WTC11 (cell line): ENCODE results near the gene STX18. TPM values are rescaled to one million over a fixed set of nuclear protein-coding genes. Genes with fewer than 3 reads are reported as not detected.

Source experiments
- ATAC-seq: fragments of 200-7000 bp; cut with Tn5 transposase; 2 replicates; pipeline ENCODE4 v1.10.0; 2021; ENCODE audit warnings: mild to moderate bottlenecking, moderate library complexity
- CTCF ChIA-PET: fragments of 300-600 bp; sonication (Branson Sonifier 250); formaldehyde crosslinking; loops from one replicate; lab custom pipeline; 2021; ENCODE audit warnings: antibody characterized with exemption; lab: Charles Lee
- POLR2A ChIA-PET: fragments of 350-600 bp; sonication (Branson Sonifier 250); formaldehyde crosslinking; loops from one replicate; lab custom pipeline; 2021; ENCODE audit warnings: antibody characterized with exemption; lab: Charles Lee
- DNase-seq: peaks from one replicate; pipeline ENCODE4 v3.0.0; 2021; ENCODE audit warnings: low spot score
- H3K27ac Mint-ChIP-seq: 2 replicates; pipeline ENCODE4 v1.8.0; 2021; ENCODE audit warnings: mixed read lengths
- H3K27me3 Mint-ChIP-seq: 2 replicates; pipeline ENCODE4 v1.8.0; 2021; ENCODE audit warnings: low read depth, mild to moderate bottlenecking, moderate library complexity, mixed read lengths
- H3K36me3 Mint-ChIP-seq: 2 replicates; pipeline ENCODE4 v1.8.0; 2021; ENCODE audit warnings: mixed read lengths
- H3K4me1 Mint-ChIP-seq: 2 replicates; pipeline ENCODE4 v1.8.0; 2022; ENCODE audit warnings: mixed read lengths
- H3K4me3 Mint-ChIP-seq: 2 replicates; pipeline ENCODE4 v1.8.0; 2021; ENCODE audit warnings: mild to moderate bottlenecking, moderate library complexity, mixed read lengths
- H3K9me3 Mint-ChIP-seq: 2 replicates; pipeline ENCODE4 v1.8.0; 2021; ENCODE audit warnings: mixed read lengths
- AR ChIP-seq: fragments of 250-450 bp; sonication (Bioruptor Pico); IDR thresholded peaks from 2 replicates; pipeline ENCODE4 v1.9.0; 2021; ENCODE audit warnings: mild to moderate bottlenecking
- ATF2 ChIP-seq: sonication (generic); formaldehyde crosslinking; IDR thresholded peaks from 2 replicates; pipeline ENCODE4 v1.8.1; 2022; ENCODE audit warnings: low read depth, missing genetic modification reagents, borderline replicate concordance
- ATF6 ChIP-seq: sonication (generic); formaldehyde crosslinking; IDR thresholded peaks from 2 replicates; pipeline ENCODE4 v1.8.1; 2023; ENCODE audit warnings: mild to moderate bottlenecking, missing genetic modification reagents
- CBFB ChIP-seq: sonication (generic); formaldehyde crosslinking; IDR thresholded peaks from 2 replicates; pipeline ENCODE4 v1.8.1; 2022; ENCODE audit warnings: mild to moderate bottlenecking, low read depth, missing genetic modification reagents
- CREB1 ChIP-seq: sonication (generic); formaldehyde crosslinking; IDR thresholded peaks from 2 replicates; pipeline ENCODE4 v1.8.0; 2023; ENCODE audit warnings: mild to moderate bottlenecking, missing genetic modification reagents
- CTCF ChIP-seq: fragments of 200-600 bp; IDR thresholded peaks from 2 replicates; pipeline ENCODE4 v1.8.0; 2022; ENCODE audit warnings: antibody characterized with exemption
- E2F5 ChIP-seq: sonication (generic); formaldehyde crosslinking; IDR thresholded peaks from 2 replicates; pipeline ENCODE4 v1.8.1; 2022; ENCODE audit warnings: mild to moderate bottlenecking, moderate library complexity, missing genetic modification reagents
- GTF2I ChIP-seq: fragments of 250-450 bp; sonication (Bioruptor Pico); conservative IDR thresholded peaks from 2 replicates; pipeline ENCODE4 v1.4.0; 2021; ENCODE audit warnings: mild to moderate bottlenecking
- HMGXB4 ChIP-seq: sonication (generic); formaldehyde crosslinking; IDR thresholded peaks from 2 replicates; pipeline ENCODE4 v1.8.1; 2023; ENCODE audit warnings: mild to moderate bottlenecking, moderate library complexity, missing genetic modification reagents
- JAZF1 ChIP-seq: fragments of 250-450 bp; sonication (Bioruptor Pico); IDR thresholded peaks from 2 replicates; pipeline ENCODE4 v1.9.0; 2021; ENCODE audit warnings: moderate library complexity, mild to moderate bottlenecking, inconsistent platforms
- MXD4 ChIP-seq: fragments of 250-450 bp; sonication (Bioruptor Pico); IDR thresholded peaks from 2 replicates; pipeline ENCODE4 v1.8.0; 2021; ENCODE audit warnings: mild to moderate bottlenecking, moderate library complexity, borderline replicate concordance
- MYBL2 ChIP-seq: sonication (generic); formaldehyde crosslinking; IDR thresholded peaks from 2 replicates; pipeline ENCODE4 v1.8.1; 2023; ENCODE audit warnings: mild to moderate bottlenecking, moderate library complexity, missing genetic modification reagents
- NR2C2 ChIP-seq: sonication (generic); formaldehyde crosslinking; IDR thresholded peaks from 2 replicates; pipeline ENCODE4 v1.8.0; 2022; ENCODE audit warnings: mild to moderate bottlenecking, missing genetic modification reagents
- PRRX2 ChIP-seq: fragments of 250-450 bp; sonication (Bioruptor Pico); IDR thresholded peaks from 2 replicates; pipeline ENCODE4 v1.8.0; 2021; ENCODE audit warnings: mild to moderate bottlenecking
- RORB ChIP-seq: fragments of 250-450 bp; sonication (Bioruptor Pico); IDR thresholded peaks from 2 replicates; pipeline ENCODE4 v1.9.0; 2021; ENCODE audit warnings: mild to moderate bottlenecking
- TEAD1 ChIP-seq: sonication (generic); formaldehyde crosslinking; IDR thresholded peaks from 2 replicates; pipeline ENCODE4 v1.8.0; 2022; ENCODE audit warnings: mild to moderate bottlenecking, missing genetic modification reagents
- TP53 ChIP-seq: sonication (generic); formaldehyde crosslinking; IDR thresholded peaks from 2 replicates; pipeline ENCODE4 v1.8.1; 2023; ENCODE audit warnings: mild to moderate bottlenecking, missing genetic modification reagents
- ZNF121 ChIP-seq: sonication (generic); formaldehyde crosslinking; IDR thresholded peaks from 2 replicates; pipeline ENCODE4 v1.8.0; 2023; ENCODE audit warnings: missing genetic modification reagents
- ZNF219 ChIP-seq: sonication (generic); formaldehyde crosslinking; IDR thresholded peaks from 2 replicates; pipeline ENCODE4 v1.8.0; 2023; ENCODE audit warnings: missing genetic modification reagents, mild to moderate bottlenecking, borderline replicate concordance
- ZNF232 ChIP-seq: sonication (generic); formaldehyde crosslinking; IDR thresholded peaks from 2 replicates; pipeline ENCODE4 v1.8.0; 2022; ENCODE audit warnings: mild to moderate bottlenecking, missing genetic modification reagents
- ZNF263 ChIP-seq: sonication (generic); formaldehyde crosslinking; IDR thresholded peaks from 2 replicates; pipeline ENCODE4 v1.8.1; 2022; ENCODE audit warnings: low read depth, mild to moderate bottlenecking, moderate library complexity, missing genetic modification reagents
- total RNA-seq: library from RNA; stranded (reverse); gene quantifications from 3 replicates; pipeline ENCODE4 v1.2.3, GENCODE V29; 2021

The STX18 gene
- total RNA-seq, 1 experiment from 2014 or later, result 16.9 TPM

- peak; percentile 26 for DNase-seq
- peak overlapping the region; percentile 98; the same call in 1 of the 2 replicates for H3K27ac Mint-ChIP-seq
- TF ChIP-seq NR2C2, result no peak
- 0 out of 2 replicates have a peak, but pooled peaks have one; percentile 14 for TF ChIP-seq ZNF121 (CRISPR knock-in tag)
- TF ChIP-seq, all 79 proteins: peak for 1
- Mint-ChIP-seq H3K4me3 (peak overlapping the region; percentile 98), H3K27me3 (no peaks in the 10 kb centered on the region), H3K9me3 (no peaks in the 10 kb centered on the region), H3K36me3 (peaks cover 24% of the 10 kb centered on the region), H3K4me1 (peaks cover 23% of the 10 kb centered on the region)
- POLR2A ChIA-PET, result no interaction called here
- ATAC-seq, result peak; percentile 29; the same call in 1 of the 2 replicates
- CTCF ChIA-PET, result interaction anchor here (0.9 to 3.4 kb wide), 8 partner anchors 18 to 135 kb away, joined by 3 to 15 read pairs (median 4); no protein-coding TSS in a partner anchor
Observed at GRCh38 chr4:4542774-4543485, 1.1 kb upstream of the STX18 start.

- Mint-ChIP-seq H3K4me1 (peaks cover 23% of the 10 kb centered on the region), H3K36me3 (peaks cover 13% of the 10 kb centered on the region), H3K27me3 (no peaks in the 10 kb centered on the region), H3K9me3 (no peaks in the 10 kb centered on the region), H3K4me3 (peak overlapping the region; percentile 98), H3K27ac (peak overlapping the region; percentile 28)
- no peak for ATAC-seq
- TF ChIP-seq MYBL2 (CRISPR knock-in tag), result no peak
- TF ChIP-seq TEAD1, result no peak
- TF ChIP-seq MXD4 (CRISPR knock-in tag), result no peak
- TF ChIP-seq CTCF, result no peak
- no peak for TF ChIP-seq RORB (CRISPR knock-in tag)
- TF ChIP-seq ZNF219 (CRISPR knock-in tag), result no peak
- TF ChIP-seq ATF6, result no peak
- no peak for TF ChIP-seq PRRX2 (CRISPR knock-in tag)
- DNase-seq, result no peak
- ChIA-PET POLR2A (interaction anchor here (1.0 to 1.2 kb wide), 2 partner anchors 15 to 298 kb away, joined by 3 to 4 read pairs; no protein-coding TSS in a partner anchor), CTCF (interaction anchor here (0.7 to 3.4 kb wide), 5 partner anchors 17 to 284 kb away, joined by 3 to 15 read pairs (median 5); no protein-coding TSS in a partner anchor)
Observed at GRCh38 chr4:4541040-4541631, 712 bp downstream of the STX18 start.

GRCh38 chr4:4539481-4539880, 2.4 kb downstream of the STX18 start:
- H3K36me3 Mint-ChIP-seq, result no peaks in the 10 kb centered on the region
- H3K9me3 Mint-ChIP-seq, result no peaks in the 10 kb centered on the region
- H3K27me3 Mint-ChIP-seq, result no peaks in the 10 kb centered on the region
- ATAC-seq, result no peak
- H3K4me1 Mint-ChIP-seq, result peaks cover 23% of the 10 kb centered on the region
- ChIA-PET POLR2A (no interaction called here), CTCF (no interaction called here)
- H3K4me3 Mint-ChIP-seq, result no peak overlapping the region
- no peak for DNase-seq
- no peak overlapping the region for H3K27ac Mint-ChIP-seq
- TF ChIP-seq AR (CRISPR knock-in tag), result no peak
- no peak for TF ChIP-seq CREB1
- no peak for TF ChIP-seq JAZF1 (CRISPR knock-in tag)
- no peak for TF ChIP-seq ZNF263 (CRISPR knock-in tag)
- no peak for TF ChIP-seq CBFB
- no peak for TF ChIP-seq GTF2I
- no peak for TF ChIP-seq ATF2 (CRISPR knock-in tag)
- TF ChIP-seq ZNF232 (CRISPR knock-in tag), result no peak
- TF ChIP-seq TP53, result no peak
- no peak for TF ChIP-seq HMGXB4
- TF ChIP-seq E2F5, result no peak
